SK-N-SH treated with all-trans-retinoic acid at 6 μM for 48 hours (cell line): Measurements from ENCODE around the gene IQSEC1.

Experiments
- ATAC-seq: fragments of 200-7000 bp; cut with Tn5 transposase; 3 replicates; pipeline ENCODE4 v1.9.1; 2020; ENCODE audit warnings: mild to moderate bottlenecking, moderate library complexity
- ARNTL ChIP-seq: fragments of 450-650 bp; formaldehyde crosslinking; IDR thresholded peaks from 2 replicates; pipeline ENCODE4 v1.5.0; 2020; ENCODE audit warnings: low read depth, mild to moderate bottlenecking, moderate library complexity, borderline replicate concordance
- BACH2 ChIP-seq: fragments of 250-450 bp; sonication (Bioruptor Pico); IDR thresholded peaks from 2 replicates; pipeline ENCODE4 v1.9.0; 2021; ENCODE audit warnings: mild to moderate bottlenecking, borderline replicate concordance
- CSDC2 ChIP-seq: fragments of 250-450 bp; sonication (Bioruptor Pico); IDR thresholded peaks from 2 replicates; pipeline ENCODE4 v1.5.0; 2020; ENCODE audit warnings: mild to moderate bottlenecking, moderate library complexity
- ESRRG ChIP-seq: fragments of 250-450 bp; sonication (Bioruptor Pico); IDR thresholded peaks from 2 replicates; pipeline ENCODE4 v1.6.1; 2021; ENCODE audit warnings: mild to moderate bottlenecking
- ISL1 ChIP-seq: fragments of 250-450 bp; sonication (Bioruptor Pico); IDR thresholded peaks from 2 replicates; pipeline ENCODE4 v2.1.2; 2022; ENCODE audit warnings: mild to moderate bottlenecking, moderate library complexity
- OSR1 ChIP-seq: fragments of 250-450 bp; sonication (Bioruptor Pico); IDR thresholded peaks from 2 replicates; pipeline ENCODE4 v1.8.0; 2022; ENCODE audit warnings: moderate library complexity, mild to moderate bottlenecking, inconsistent platforms
- POU6F1 ChIP-seq: fragments of 250-450 bp; sonication (Bioruptor Pico); IDR thresholded peaks from 2 replicates; pipeline ENCODE4 v1.8.0; 2021; ENCODE audit warnings: low read depth, mild to moderate bottlenecking, moderate library complexity, borderline replicate concordance
- PPARA ChIP-seq: fragments of 250-450 bp; sonication (Bioruptor Pico); IDR thresholded peaks from 2 replicates; pipeline ENCODE4 v1.5.0; 2020; ENCODE audit warnings: mild to moderate bottlenecking, borderline replicate concordance
- RARB ChIP-seq: fragments of 250-450 bp; sonication (Bioruptor Pico); IDR thresholded peaks from 2 replicates; pipeline ENCODE4 v1.8.0; 2021; ENCODE audit warnings: mild to moderate bottlenecking, moderate library complexity
- SNAI2 ChIP-seq: fragments of 250-450 bp; sonication (Bioruptor Pico); IDR thresholded peaks from 2 replicates; pipeline ENCODE4 v1.5.0; 2020; ENCODE audit warnings: mild to moderate bottlenecking, moderate library complexity
- TOX ChIP-seq: fragments of 250-450 bp; sonication (Bioruptor Pico); IDR thresholded peaks from 2 replicates; pipeline ENCODE4 v1.8.0; 2021; ENCODE audit warnings: mild to moderate bottlenecking, moderate library complexity, borderline replicate concordance
- ZC3H10 ChIP-seq: fragments of 250-450 bp; sonication (Bioruptor Pico); IDR thresholded peaks from 2 replicates; pipeline ENCODE4 v1.5.1; 2021; ENCODE audit warnings: mild to moderate bottlenecking, moderate library complexity
- ZFP3 ChIP-seq: fragments of 250-450 bp; sonication (Bioruptor Pico); IDR thresholded peaks from 2 replicates; pipeline ENCODE4 v1.5.0; 2020; ENCODE audit warnings: mild to moderate bottlenecking, moderate library complexity
- ZFP30 ChIP-seq: fragments of 450-650 bp; formaldehyde crosslinking; IDR thresholded peaks from 2 replicates; pipeline ENCODE4 v1.5.0; 2022; ENCODE audit warnings: mild to moderate bottlenecking, moderate library complexity
- ZNF565 ChIP-seq: fragments of 450-650 bp; formaldehyde crosslinking; conservative IDR thresholded peaks from 2 replicates; pipeline ENCODE4 v1.5.0; 2020; ENCODE audit warnings: low read depth, mild to moderate bottlenecking, moderate library complexity
- ZNF8 ChIP-seq: fragments of 450-650 bp; formaldehyde crosslinking; IDR thresholded peaks from 2 replicates; pipeline ENCODE4 v1.5.0; 2020; ENCODE audit warnings: mild to moderate bottlenecking, moderate library complexity
- TF ChIP-seq, protein P1 (sequence below): fragments of 250-450 bp; sonication (Bioruptor Pico); IDR thresholded peaks from 2 replicates; pipeline ENCODE4 v1.5.0; 2020; ENCODE audit warnings: mild to moderate bottlenecking, moderate library complexity
- TF ChIP-seq, protein P2 (sequence below): fragments of 250-450 bp; sonication (Bioruptor Pico); IDR thresholded peaks from 2 replicates; pipeline ENCODE4 v1.5.1; 2020; ENCODE audit warnings: low read depth, mild to moderate bottlenecking, moderate library complexity
- TF ChIP-seq, protein P3 (sequence below): fragments of 250-450 bp; sonication (Bioruptor Pico); IDR thresholded peaks from 2 replicates; pipeline ENCODE4 v1.5.1; 2021; ENCODE audit warnings: mild to moderate bottlenecking, moderate library complexity

IQSEC1 gene

GRCh38 chr3:12893247-12893646 lies 180.0 kb downstream of the IQSEC1 start:
- ATAC-seq, result no peak
- TF ChIP-seq ZC3H10 (CRISPR knock-in tag) (no peak), PPARA (CRISPR knock-in tag) (no peak), CSDC2 (CRISPR knock-in tag) (no peak)
- TF ChIP-seq, all 23 proteins: peak for 0

GRCh38 chr3:12892840-12893189 lies 180.4 kb downstream of the IQSEC1 start:
- ATAC-seq, result no peak
- no peak for TF ChIP-seq BACH2
- no peak for TF ChIP-seq RARB
- TF ChIP-seq, protein P1, sequence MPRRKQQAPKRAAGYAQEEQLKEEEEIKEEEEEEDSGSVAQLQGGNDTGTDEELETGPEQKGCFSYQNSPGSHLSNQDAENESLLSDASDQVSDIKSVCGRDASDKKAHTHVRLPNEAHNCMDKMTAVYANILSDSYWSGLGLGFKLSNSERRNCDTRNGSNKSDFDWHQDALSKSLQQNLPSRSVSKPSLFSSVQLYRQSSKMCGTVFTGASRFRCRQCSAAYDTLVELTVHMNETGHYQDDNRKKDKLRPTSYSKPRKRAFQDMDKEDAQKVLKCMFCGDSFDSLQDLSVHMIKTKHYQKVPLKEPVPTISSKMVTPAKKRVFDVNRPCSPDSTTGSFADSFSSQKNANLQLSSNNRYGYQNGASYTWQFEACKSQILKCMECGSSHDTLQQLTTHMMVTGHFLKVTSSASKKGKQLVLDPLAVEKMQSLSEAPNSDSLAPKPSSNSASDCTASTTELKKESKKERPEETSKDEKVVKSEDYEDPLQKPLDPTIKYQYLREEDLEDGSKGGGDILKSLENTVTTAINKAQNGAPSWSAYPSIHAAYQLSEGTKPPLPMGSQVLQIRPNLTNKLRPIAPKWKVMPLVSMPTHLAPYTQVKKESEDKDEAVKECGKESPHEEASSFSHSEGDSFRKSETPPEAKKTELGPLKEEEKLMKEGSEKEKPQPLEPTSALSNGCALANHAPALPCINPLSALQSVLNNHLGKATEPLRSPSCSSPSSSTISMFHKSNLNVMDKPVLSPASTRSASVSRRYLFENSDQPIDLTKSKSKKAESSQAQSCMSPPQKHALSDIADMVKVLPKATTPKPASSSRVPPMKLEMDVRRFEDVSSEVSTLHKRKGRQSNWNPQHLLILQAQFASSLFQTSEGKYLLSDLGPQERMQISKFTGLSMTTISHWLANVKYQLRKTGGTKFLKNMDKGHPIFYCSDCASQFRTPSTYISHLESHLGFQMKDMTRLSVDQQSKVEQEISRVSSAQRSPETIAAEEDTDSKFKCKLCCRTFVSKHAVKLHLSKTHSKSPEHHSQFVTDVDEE (CRISPR knock-in tag), result no peak
- no peak for TF ChIP-seq ZC3H10 (CRISPR knock-in tag)
- no peak for TF ChIP-seq OSR1 (CRISPR knock-in tag)
- no peak for TF ChIP-seq ISL1 (CRISPR knock-in tag)
- TF ChIP-seq, protein P2, sequence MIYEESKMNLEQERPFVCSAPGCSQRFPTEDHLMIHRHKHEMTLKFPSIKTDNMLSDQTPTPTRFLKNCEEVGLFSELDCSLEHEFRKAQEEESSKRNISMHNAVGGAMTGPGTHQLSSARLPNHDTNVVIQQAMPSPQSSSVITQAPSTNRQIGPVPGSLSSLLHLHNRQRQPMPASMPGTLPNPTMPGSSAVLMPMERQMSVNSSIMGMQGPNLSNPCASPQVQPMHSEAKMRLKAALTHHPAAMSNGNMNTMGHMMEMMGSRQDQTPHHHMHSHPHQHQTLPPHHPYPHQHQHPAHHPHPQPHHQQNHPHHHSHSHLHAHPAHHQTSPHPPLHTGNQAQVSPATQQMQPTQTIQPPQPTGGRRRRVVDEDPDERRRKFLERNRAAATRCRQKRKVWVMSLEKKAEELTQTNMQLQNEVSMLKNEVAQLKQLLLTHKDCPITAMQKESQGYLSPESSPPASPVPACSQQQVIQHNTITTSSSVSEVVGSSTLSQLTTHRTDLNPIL (CRISPR knock-in tag), result no peak
- no peak for TF ChIP-seq POU6F1
- TF ChIP-seq ARNTL (CRISPR knock-in tag), result no peak
- no peak for TF ChIP-seq PPARA (CRISPR knock-in tag)
- TF ChIP-seq, protein P3, sequence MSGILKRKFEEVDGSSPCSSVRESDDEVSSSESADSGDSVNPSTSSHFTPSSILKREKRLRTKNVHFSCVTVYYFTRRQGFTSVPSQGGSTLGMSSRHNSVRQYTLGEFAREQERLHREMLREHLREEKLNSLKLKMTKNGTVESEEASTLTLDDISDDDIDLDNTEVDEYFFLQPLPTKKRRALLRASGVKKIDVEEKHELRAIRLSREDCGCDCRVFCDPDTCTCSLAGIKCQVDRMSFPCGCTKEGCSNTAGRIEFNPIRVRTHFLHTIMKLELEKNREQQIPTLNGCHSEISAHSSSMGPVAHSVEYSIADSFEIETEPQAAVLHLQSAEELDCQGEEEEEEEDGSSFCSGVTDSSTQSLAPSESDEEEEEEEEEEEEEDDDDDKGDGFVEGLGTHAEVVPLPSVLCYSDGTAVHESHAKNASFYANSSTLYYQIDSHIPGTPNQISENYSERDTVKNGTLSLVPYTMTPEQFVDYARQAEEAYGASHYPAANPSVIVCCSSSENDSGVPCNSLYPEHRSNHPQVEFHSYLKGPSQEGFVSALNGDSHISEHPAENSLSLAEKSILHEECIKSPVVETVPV, result no peak
- no peak for TF ChIP-seq ZNF565 (CRISPR knock-in tag)
- no peak for TF ChIP-seq ESRRG (CRISPR knock-in tag)
- no peak for TF ChIP-seq SNAI2
- no peak for TF ChIP-seq TOX

DNA sequence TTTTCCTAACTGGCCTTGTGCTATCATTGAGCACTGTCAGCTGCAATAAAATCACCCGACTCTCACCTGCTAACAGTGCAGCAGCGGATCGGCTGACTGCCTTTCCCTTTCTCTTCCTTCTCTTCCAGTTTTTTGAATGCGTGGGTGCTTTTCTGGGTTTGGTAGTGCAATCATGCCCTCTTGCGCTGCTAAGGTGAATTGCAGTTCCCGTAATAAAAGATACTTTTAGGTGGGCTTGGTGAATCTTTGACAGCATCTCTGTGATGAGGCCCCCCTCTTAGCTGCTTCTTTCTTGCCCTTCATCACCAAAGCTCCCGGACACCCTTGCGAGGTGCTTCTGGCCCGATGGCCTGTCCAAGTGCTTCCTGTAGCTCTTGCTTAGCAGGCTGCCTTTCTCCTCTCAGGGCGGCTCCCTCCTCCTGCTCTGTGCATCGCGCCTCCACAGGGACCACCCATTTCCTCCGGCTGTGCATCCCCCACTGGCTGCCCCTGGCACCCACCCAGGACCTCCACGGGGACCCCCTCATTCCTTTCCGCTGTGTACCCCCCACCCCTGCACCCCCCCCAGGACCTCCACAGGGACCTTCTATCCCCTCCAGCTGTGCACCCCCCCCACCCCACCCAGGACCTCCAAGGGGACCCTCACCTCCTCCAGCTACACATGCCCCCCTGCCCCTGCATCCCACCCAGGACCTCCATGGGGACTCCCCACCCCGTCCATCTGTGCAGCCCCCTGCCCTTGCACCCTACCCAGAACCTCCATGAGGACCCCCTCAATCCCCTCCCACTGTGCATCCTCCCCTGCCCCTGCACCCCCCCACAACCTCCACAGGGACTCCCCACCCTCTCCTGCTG lies 181.0 kb downstream of the IQSEC1 start:
- peak; percentile 66 for ATAC-seq
- TF ChIP-seq SNAI2 (no peak), ZFP30 (CRISPR knock-in tag) (no peak), RARB (no peak), PPARA (CRISPR knock-in tag) (no peak), ARNTL (CRISPR knock-in tag) (no peak), ZNF8 (CRISPR knock-in tag) (no peak), ZNF565 (CRISPR knock-in tag) (no peak), OSR1 (CRISPR knock-in tag) (no peak), CSDC2 (CRISPR knock-in tag) (no peak), ZFP3 (CRISPR knock-in tag) (no peak), TOX (no peak), ESRRG (CRISPR knock-in tag) (no peak), BACH2 (no peak)

GRCh38 chr3:12891391-12891984 lies 181.7 kb downstream of the IQSEC1 start:
- peak; percentile 48; the same call in 2 of the 3 replicates for ATAC-seq
- TF ChIP-seq ESRRG (CRISPR knock-in tag), result no peak
- TF ChIP-seq, all 23 proteins: peak for 0
